Neuron (in vitro differentiated cells): ENCODE measurements around the gene TOGARAM2.

Experiments
- H2AFZ ChIP-seq: one replicate; pipeline ENCODE4 v1.6.1; 2013; ENCODE audit warnings: low read depth, mild to moderate bottlenecking, inconsistent platforms, low read length, moderate library complexity
- H3K27me3 ChIP-seq: one replicate; pipeline ENCODE4 v1.6.1; 2013; ENCODE audit warnings: low read length; ENCODE audit not compliant: insufficient read depth
- H3K36me3 ChIP-seq: one replicate; pipeline ENCODE4 v1.6.1; 2013; ENCODE audit warnings: low read length; ENCODE audit not compliant: insufficient read depth
- H3K4me1 ChIP-seq: one replicate; pipeline ENCODE4 v1.6.1; 2013; ENCODE audit warnings: low read length; ENCODE audit not compliant: insufficient read depth
- H3K4me3 ChIP-seq: 2 replicates; pipeline ENCODE4 v1.5.1; 2013; ENCODE audit warnings: mild to moderate bottlenecking, low read length, moderate library complexity
- H3K9me3 ChIP-seq: one replicate; pipeline ENCODE4 v1.6.1; 2013; ENCODE audit warnings: low read length

Gene TOGARAM2

DNA sequence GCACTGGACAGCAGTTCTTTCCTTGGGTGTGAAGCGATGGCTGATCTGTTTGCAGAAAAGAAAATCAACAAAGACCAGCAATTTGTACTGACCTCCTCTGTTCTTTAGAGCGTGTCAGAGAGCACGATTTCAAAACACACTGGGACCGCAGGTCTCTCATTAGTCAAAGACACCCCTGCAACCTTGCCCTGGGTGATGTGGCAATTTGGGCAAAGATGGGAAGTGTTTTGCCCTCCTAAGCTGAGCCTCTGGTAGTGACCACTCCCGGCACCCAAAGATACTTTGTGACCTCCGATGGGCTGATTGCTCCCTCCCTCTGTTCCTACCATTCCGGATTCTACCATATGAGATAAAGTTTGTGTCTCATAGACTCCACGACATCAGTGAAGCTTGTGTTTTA lies 115.9 kb downstream of the TOGARAM2 start:
- H3K9me3 ChIP-seq: no peaks in the 10 kb centered on the region
- H3K4me1 ChIP-seq: peaks cover 5% of the 10 kb centered on the region
- H3K27me3 ChIP-seq: no peaks in the 10 kb centered on the region
- no peak overlapping the region for H3K4me3 ChIP-seq
- no peak overlapping the region for H2AFZ ChIP-seq
- no peaks in the 10 kb centered on the region for H3K36me3 ChIP-seq

DNA sequence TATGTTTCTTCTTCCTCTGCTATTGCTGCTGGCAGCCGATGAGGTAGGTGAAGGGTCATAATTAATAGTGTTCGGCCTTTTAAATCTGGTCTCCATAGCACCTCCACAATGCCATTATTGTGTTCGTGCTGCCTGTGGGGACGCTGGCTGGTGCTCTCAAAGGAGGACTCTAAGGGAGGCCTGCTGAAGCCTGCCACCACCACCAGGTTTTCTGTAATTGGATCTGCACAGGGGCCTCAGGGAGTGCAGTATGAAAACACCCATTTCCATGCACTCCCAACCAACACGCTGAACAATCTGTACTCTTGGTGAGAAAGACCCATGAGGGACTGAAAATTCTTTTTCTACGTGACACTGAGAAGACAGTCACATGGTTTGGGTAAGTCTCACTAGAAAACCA lies 116.5 kb downstream of the TOGARAM2 start:
- Histone ChIP-seq H3K4me3 (no peak overlapping the region), H3K4me1 (peaks cover 5% of the 10 kb centered on the region), H2AFZ (no peak overlapping the region), H3K36me3 (no peaks in the 10 kb centered on the region), H3K27me3 (no peaks in the 10 kb centered on the region), H3K9me3 (peaks cover 1% of the 10 kb centered on the region)

DNA sequence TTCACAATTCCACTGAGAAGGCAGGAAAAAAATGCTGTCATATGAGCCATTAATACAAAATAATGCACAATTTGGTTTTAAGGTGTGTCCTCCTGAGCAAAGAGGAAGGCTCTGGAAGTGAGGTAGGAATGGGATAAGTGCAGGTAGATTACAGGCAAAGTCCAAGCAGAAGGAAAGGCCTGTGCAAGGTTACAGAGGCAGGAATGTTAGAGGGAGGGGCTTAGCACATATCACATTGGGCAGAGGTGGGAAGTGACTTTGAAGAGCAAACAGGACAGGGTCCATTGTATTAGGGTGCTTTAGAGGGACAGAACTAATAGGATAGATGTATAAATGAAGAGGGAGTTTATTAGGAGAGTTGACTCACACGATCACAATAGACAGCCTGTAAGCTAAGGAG lies 119.5 kb downstream of the TOGARAM2 start:
- H3K36me3 ChIP-seq: no peaks in the 10 kb centered on the region
- peaks cover 1% of the 10 kb centered on the region for H3K9me3 ChIP-seq
- no peak overlapping the region for H2AFZ ChIP-seq
- H3K27me3 ChIP-seq: peaks cover 4% of the 10 kb centered on the region
- H3K4me1 ChIP-seq: peaks cover 5% of the 10 kb centered on the region
- H3K4me3 ChIP-seq: no peak overlapping the region
